Measurements from ENCODE around the gene OR52K2. TPM values are rescaled to one million over a fixed set of nuclear protein-coding genes. Genes with fewer than 3 reads are reported as not detected.

OR52K2 gene
- total RNA-seq, 1 donor from 2014 or later, result not detected

DNA sequence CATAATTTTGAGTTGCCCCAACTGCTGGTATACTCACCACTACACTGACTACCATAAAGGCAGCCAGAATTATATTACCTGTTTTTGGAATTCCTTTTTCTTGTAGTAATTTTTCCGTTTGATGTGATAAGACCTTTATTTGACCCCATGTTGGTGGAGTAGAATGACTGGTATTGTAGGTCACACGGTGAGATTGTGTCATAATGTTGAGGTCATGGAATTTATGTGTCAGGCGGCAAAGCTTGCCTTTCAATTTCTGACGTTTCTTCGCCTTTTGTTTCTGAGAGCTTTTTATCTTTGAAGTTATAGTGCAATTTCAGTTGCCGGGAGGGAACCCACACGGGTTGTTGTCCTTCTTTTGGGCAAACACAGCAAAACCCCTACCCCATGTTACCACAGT, 46.4 kb downstream of the OR52K2 start:
- H3K4me3 ChIP-seq (ENCODE audit: low read depth, low read length), result no peak overlapping the region
- FAIRE-seq (no peak), DNase-seq (ENCODE audit: low read depth) (peak; percentile 24)
- no peaks in the 10 kb centered on the region for H3K27me3 ChIP-seq (ENCODE audit: control insufficient read depth, insufficient read depth, low read length)
- TF ChIP-seq, protein P1, sequence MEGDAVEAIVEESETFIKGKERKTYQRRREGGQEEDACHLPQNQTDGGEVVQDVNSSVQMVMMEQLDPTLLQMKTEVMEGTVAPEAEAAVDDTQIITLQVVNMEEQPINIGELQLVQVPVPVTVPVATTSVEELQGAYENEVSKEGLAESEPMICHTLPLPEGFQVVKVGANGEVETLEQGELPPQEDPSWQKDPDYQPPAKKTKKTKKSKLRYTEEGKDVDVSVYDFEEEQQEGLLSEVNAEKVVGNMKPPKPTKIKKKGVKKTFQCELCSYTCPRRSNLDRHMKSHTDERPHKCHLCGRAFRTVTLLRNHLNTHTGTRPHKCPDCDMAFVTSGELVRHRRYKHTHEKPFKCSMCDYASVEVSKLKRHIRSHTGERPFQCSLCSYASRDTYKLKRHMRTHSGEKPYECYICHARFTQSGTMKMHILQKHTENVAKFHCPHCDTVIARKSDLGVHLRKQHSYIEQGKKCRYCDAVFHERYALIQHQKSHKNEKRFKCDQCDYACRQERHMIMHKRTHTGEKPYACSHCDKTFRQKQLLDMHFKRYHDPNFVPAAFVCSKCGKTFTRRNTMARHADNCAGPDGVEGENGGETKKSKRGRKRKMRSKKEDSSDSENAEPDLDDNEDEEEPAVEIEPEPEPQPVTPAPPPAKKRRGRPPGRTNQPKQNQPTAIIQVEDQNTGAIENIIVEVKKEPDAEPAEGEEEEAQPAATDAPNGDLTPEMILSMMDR (IDR thresholded peaks at IDR 0.05; ENCODE audit: insufficient read depth, low read length, severe bottlenecking), result no peak
- no peaks in the 10 kb centered on the region for H3K36me3 ChIP-seq (ENCODE audit: control insufficient read depth, insufficient read depth, low read length)

DNA sequence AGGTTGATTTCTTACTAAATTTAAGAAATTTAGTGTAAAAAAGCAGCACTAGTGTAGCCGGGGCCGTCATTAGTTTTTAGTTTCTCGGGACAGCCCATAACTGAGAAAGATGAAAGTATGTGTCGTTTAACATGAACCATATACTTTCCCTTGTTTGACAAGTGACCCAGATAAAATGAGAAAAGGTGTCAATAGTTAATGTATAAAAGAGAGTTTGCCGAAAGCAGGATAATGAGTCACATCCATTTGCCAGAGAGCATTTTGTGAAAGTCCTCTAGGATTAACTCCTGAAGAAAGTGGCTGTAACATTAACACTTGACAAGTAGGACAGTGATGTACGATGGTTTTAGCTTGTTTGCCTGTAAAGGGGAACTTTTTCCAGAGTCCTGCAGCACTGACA, 46.9 kb downstream of the OR52K2 start:
- no peak for FAIRE-seq
- DNase-seq (ENCODE audit: low read depth), result no peak
- TF ChIP-seq, protein P1 (IDR thresholded peaks at IDR 0.05; ENCODE audit: insufficient read depth, low read length, severe bottlenecking), result no peak
- no peak overlapping the region for H3K4me3 ChIP-seq (ENCODE audit: low read depth, low read length)
- no peaks in the 10 kb centered on the region for H3K36me3 ChIP-seq (ENCODE audit: control insufficient read depth, insufficient read depth, low read length)
- H3K27me3 ChIP-seq (ENCODE audit: control insufficient read depth, insufficient read depth, low read length), result no peaks in the 10 kb centered on the region

DNA sequence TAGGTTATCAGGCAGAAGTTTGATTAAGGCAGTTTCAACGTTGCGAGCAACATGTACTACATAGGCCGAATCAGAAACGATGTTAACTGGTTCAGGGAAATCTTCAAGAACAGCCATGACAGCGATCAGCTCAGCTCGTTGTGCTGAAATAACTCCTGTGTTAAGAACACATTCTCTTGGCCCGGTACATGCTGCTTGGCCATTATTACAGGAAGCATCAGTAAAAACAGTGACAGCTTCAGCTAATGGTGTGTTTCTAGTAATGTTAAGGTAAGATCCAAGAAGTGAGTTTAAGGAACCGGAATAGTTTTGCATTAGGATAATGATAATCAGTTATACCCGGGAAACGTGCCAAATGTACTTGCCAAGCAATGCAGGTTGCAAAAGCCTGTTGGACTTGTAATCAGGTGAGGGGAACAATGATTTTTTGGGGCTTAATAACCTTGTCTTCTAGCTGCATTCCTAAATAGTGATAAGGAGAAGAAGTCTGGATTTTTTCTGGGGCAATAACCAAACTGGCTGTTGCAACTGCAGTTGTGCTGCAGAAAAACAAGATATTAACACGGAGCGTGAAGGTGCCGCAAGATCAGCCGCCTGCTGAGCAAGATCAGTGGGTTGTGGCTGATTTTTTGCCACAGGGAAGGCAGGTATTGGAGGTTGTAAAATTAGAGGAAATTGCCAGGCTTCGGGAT, 47.6 kb downstream of the OR52K2 start:
- no peaks in the 10 kb centered on the region for H3K27me3 ChIP-seq (ENCODE audit: control insufficient read depth, insufficient read depth, low read length)
- DNase-seq (ENCODE audit: low read depth), result peak; percentile 22
- no peaks in the 10 kb centered on the region for H3K36me3 ChIP-seq (ENCODE audit: control insufficient read depth, insufficient read depth, low read length)
- TF ChIP-seq, protein P1 (IDR thresholded peaks at IDR 0.05; ENCODE audit: insufficient read depth, low read length, severe bottlenecking), result no peak
- H3K4me3 ChIP-seq (ENCODE audit: low read depth, low read length), result no peak overlapping the region
- no peak for FAIRE-seq

Other genes starting within 250 kb of the OR52K2 start
- gene OR52B4, start 80.9 kb upstream of the OR52K2 start, total RNA-seq, result not detected in 2 replicates
- gene TRIM21, start 55.6 kb upstream of the OR52K2 start, total RNA-seq, result 9.7 and 12.5 TPM in 2 replicates
- gene OR52K1, start 33.4 kb downstream of the OR52K2 start, total RNA-seq, result not detected in 2 replicates
- not detected in 2 replicates for gene OR52M1, start 95.9 kb downstream of the OR52K2 start, total RNA-seq
- not detected in 2 replicates for gene OR52I2, start 132.4 kb downstream of the OR52K2 start, total RNA-seq
- gene OR52I1, start 144.7 kb downstream of the OR52K2 start, total RNA-seq, result not detected in 2 replicates
- gene TRIM68, start 158.9 kb downstream of the OR52K2 start, total RNA-seq, result 6.8 and 9.1 TPM in 2 replicates
- gene OR51D1, start 188.2 kb downstream of the OR52K2 start, total RNA-seq, result not detected in 2 replicates
- not detected in 2 replicates for gene OR51E1, start 194.7 kb downstream of the OR52K2 start, total RNA-seq
- not detected in 2 replicates for gene OR51E2, start 248.6 kb downstream of the OR52K2 start, total RNA-seq

Data from bronchial epithelial cell (primary cell).